H1 (cell line): Measurements from ENCODE around the gene ZNF490.

Source experiments
- EP300 ChIP-seq, 2 experiments: IDR thresholded peaks; 1 replicate in 1 of 2; 2 replicates in 1 of 2; pipeline ENCODE4 v1.6.1; 2011 to 2012; ENCODE audit warnings: low read depth in 2 of 2, low read length in 2 of 2, mild to moderate bottlenecking in 2 of 2, borderline replicate concordance in 1 of 2, inconsistent platforms in 1 of 2, moderate library complexity in 1 of 2
- EZH2 ChIP-seq: fragments of 200-600 bp; sonication (generic); IDR thresholded peaks from 2 replicates; pipeline ENCODE4 v1.7.1; 2012; ENCODE audit warnings: low read depth, mild to moderate bottlenecking, moderate library complexity, low read length, inconsistent platforms; ENCODE audit not compliant: severe bottlenecking
- JUN ChIP-seq: IDR thresholded peaks from 2 replicates; pipeline ENCODE4 v1.6.1; 2011; ENCODE audit warnings: low read depth, mild to moderate bottlenecking, improper control_type of control experiment, low read length
- TF ChIP-seq, protein P1 (sequence below), 3 experiments: IDR thresholded peaks; 1 replicate in 2 of 3; 2 replicates in 1 of 3; pipeline versions ENCODE4 v1.5.1 to v1.6.1; 2011; ENCODE audit warnings: low read length in 3 of 3, mild to moderate bottlenecking in 3 of 3, inconsistent platforms in 2 of 3, low read depth in 1 of 3, moderate library complexity in 1 of 3; ENCODE audit not compliant: insufficient read depth in 1 of 3; ENCODE audit errors: control extremely low read depth in 1 of 3

DNA sequence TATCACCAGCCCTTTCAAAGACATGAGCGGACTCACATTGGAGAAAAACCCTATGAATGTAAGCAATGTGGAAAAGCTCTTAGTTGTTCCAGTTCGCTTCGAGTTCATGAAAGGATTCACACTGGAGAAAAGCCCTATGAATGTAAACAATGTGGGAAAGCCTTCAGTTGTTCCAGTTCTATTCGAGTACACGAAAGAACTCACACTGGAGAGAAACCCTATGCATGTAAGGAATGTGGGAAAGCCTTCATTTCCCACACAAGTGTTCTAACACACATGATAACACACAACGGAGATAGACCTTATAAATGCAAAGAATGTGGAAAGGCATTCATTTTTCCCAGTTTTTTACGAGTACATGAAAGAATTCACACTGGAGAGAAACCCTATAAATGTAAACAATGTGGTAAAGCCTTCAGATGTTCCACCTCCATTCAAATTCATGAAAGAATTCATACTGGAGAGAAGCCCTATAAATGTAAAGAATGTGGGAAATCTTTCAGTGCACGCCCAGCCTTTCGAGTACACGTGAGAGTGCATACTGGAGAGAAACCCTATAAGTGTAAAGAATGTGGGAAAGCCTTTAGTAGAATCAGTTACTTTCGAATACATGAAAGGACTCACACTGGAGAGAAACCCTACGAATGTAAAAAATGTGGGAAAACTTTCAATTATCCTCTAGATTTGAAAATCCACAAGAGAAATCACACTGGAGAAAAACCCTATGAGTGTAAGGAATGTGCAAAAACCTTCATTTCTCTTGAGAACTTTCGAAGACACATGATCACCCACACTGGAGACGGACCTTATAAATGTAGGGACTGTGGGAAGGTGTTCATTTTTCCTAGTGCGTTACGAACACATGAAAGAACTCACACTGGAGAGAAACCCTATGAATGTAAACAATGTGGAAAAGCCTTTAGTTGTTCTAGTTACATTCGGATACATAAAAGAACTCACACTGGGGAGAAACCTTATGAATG is 17.7 kb upstream of the ZNF490 start:
- TF ChIP-seq EZH2 (no peak), EP300 (IDR thresholded peaks at IDR 0.05; ENCODE audit: borderline replicate concordance in 1 of 2, low read depth in 2 of 2, low read length in 2 of 2) (no peak), JUN (no peak)
- TF ChIP-seq, protein P1, sequence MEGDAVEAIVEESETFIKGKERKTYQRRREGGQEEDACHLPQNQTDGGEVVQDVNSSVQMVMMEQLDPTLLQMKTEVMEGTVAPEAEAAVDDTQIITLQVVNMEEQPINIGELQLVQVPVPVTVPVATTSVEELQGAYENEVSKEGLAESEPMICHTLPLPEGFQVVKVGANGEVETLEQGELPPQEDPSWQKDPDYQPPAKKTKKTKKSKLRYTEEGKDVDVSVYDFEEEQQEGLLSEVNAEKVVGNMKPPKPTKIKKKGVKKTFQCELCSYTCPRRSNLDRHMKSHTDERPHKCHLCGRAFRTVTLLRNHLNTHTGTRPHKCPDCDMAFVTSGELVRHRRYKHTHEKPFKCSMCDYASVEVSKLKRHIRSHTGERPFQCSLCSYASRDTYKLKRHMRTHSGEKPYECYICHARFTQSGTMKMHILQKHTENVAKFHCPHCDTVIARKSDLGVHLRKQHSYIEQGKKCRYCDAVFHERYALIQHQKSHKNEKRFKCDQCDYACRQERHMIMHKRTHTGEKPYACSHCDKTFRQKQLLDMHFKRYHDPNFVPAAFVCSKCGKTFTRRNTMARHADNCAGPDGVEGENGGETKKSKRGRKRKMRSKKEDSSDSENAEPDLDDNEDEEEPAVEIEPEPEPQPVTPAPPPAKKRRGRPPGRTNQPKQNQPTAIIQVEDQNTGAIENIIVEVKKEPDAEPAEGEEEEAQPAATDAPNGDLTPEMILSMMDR (IDR thresholded peaks at IDR 0.05; ENCODE audit: control extremely low read depth in 1 of 3, insufficient read depth in 1 of 3, low read depth in 1 of 3, low read length in 3 of 3) = no peak
